Activated CD8-positive, alpha-beta T cell treated with anti-CD3 and anti-CD28 coated beads, Interleukin-2, amount 10 ng/mL, durations not matched to agents 7 days and 5 days (primary cell): Measurements from ENCODE around the gene COX5B. TPM values are rescaled to one million over a fixed set of nuclear protein-coding genes. Genes with fewer than 3 reads are reported as not detected.
A peak's percentile ranks its signal among the peaks of the same experiment; 100 is the strongest.
"Not testable (repeated sequence)": the region's sequence is repeated elsewhere in the genome, so short reads cannot be mapped to it uniquely, and the experiment has no call there.

Experiments
- ATAC-seq: fragments of 150-1000 bp; cut with Tn5 transposase; one replicate; pipeline ENCODE4 v1.10.0; 2021; ENCODE audit warnings: moderate library complexity
- CTCF ChIA-PET: fragments of 350-600 bp; sonication (Branson Sonifier 250); formaldehyde crosslinking; loops from one replicate; lab custom pipeline; 2021; ENCODE audit warnings: antibody characterized with exemption; lab: Charles Lee
- POLR2A ChIA-PET: fragments of 350-600 bp; sonication (Branson Sonifier 250); formaldehyde crosslinking; loops from one replicate; lab custom pipeline; 2021; ENCODE audit warnings: antibody characterized with exemption; lab: Charles Lee
- DNase-seq: peaks from one replicate; pipeline ENCODE4 v3.0.0-alpha.2; 2020
- H3K27ac Mint-ChIP-seq: one replicate; pipeline ENCODE4 v1.8.0; 2021; ENCODE audit warnings: mild to moderate bottlenecking, mixed read lengths
- H3K27me3 Mint-ChIP-seq: one replicate; pipeline ENCODE4 v1.8.0; 2021; ENCODE audit warnings: low read depth, mixed read lengths
- H3K36me3 Mint-ChIP-seq: one replicate; pipeline ENCODE4 v1.8.0; 2021; ENCODE audit warnings: low read depth, mixed read lengths
- H3K4me1 Mint-ChIP-seq: one replicate; pipeline ENCODE4 v1.8.0; 2021; ENCODE audit warnings: low read depth, mixed read lengths
- H3K4me3 Mint-ChIP-seq: one replicate; pipeline ENCODE4 v1.8.0; 2021; ENCODE audit warnings: mild to moderate bottlenecking, mixed read lengths
- H3K9me3 Mint-ChIP-seq: one replicate; pipeline ENCODE4 v1.8.0; 2022; ENCODE audit warnings: mixed read lengths; ENCODE audit not compliant: insufficient read depth
- total RNA-seq, 2 experiments: library from RNA; stranded (reverse); gene quantifications; one replicate each; pipeline ENCODE4 v1.2.3, GENCODE V29; 2021

The COX5B gene
- total RNA-seq, 2 experiments from 2014 or later: 215 to 216 TPM

GRCh38 chr2:97622976-97623375 is 22.9 kb upstream of the COX5B start:
- ATAC-seq, H3K4me3 Mint-ChIP-seq, H3K4me1 Mint-ChIP-seq, H3K27me3 Mint-ChIP-seq, H3K9me3 Mint-ChIP-seq, CTCF ChIA-PET, DNase-seq, H3K36me3 Mint-ChIP-seq, H3K27ac Mint-ChIP-seq, POLR2A ChIA-PET: not testable (repeated sequence)

GRCh38 chr2:97625354-97626048 is 20.4 kb upstream of the COX5B start:
- POLR2A ChIA-PET: not testable (repeated sequence)

GRCh38 chr2:97626049-97626430 is 19.8 kb upstream of the COX5B start:
- DNase-seq, H3K4me3 Mint-ChIP-seq, ATAC-seq, H3K27ac Mint-ChIP-seq, H3K9me3 Mint-ChIP-seq, H3K36me3 Mint-ChIP-seq, H3K4me1 Mint-ChIP-seq, POLR2A ChIA-PET, CTCF ChIA-PET: not testable (repeated sequence)
- peaks cover 11% of the 10 kb centered on the region for H3K27me3 Mint-ChIP-seq

More at GRCh38 chr2:97625354-97626048, 20.4 kb upstream of the COX5B start:
- H3K27ac Mint-ChIP-seq, H3K4me1 Mint-ChIP-seq, H3K9me3 Mint-ChIP-seq, DNase-seq, H3K27me3 Mint-ChIP-seq, ATAC-seq, H3K4me3 Mint-ChIP-seq, CTCF ChIA-PET, H3K36me3 Mint-ChIP-seq: not testable (repeated sequence)

- ChIA-PET CTCF (interaction anchor here (0.8 to 4.2 kb wide), 4 partner anchors 10 to 56 kb away, joined by 4 to 47 read pairs (median 22); partner anchors contain the start of gene ACTR1B), POLR2A (interaction anchor here (11.8 kb wide), 1 partner anchor 18 kb away, joined by 187 read pairs; the partner anchor contains the start of gene ACTR1B)
- peaks cover 17% of the 10 kb centered on the region for H3K4me1 Mint-ChIP-seq
- no peak overlapping the region for H3K4me3 Mint-ChIP-seq
- H3K36me3 Mint-ChIP-seq: peaks cover 22% of the 10 kb centered on the region
- DNase-seq: no peak
- no peak for ATAC-seq
- no peak overlapping the region for H3K27ac Mint-ChIP-seq
- H3K27me3 Mint-ChIP-seq: peaks cover 9% of the 10 kb centered on the region
- H3K9me3 Mint-ChIP-seq: no peaks in the 10 kb centered on the region
These were observed 1.7 kb upstream of the COX5B start for GRCh38 chr2:97644023-97644717.

- CTCF ChIA-PET: interaction anchor here (0.8 to 4.2 kb wide), 9 partner anchors 11 to 103 kb away, joined by 3 to 47 read pairs (median 8); partner anchors contain the start of gene ACTR1B
- Mint-ChIP-seq H3K4me1 (peaks cover 17% of the 10 kb centered on the region), H3K4me3 (peak overlapping the region; percentile 89), H3K27ac (peak overlapping the region; percentile 93), H3K9me3 (no peaks in the 10 kb centered on the region), H3K36me3 (peaks cover 30% of the 10 kb centered on the region), H3K27me3 (peaks cover 2% of the 10 kb centered on the region)
- DNase-seq (no peak), ATAC-seq (peak; percentile 59)
- POLR2A ChIA-PET: interaction anchor here (0.6 to 11.8 kb wide), 20 partner anchors 10 to 1582 kb away, joined by 3 to 187 read pairs (median 6); partner anchors contain the start of genes ACTR1B, ANKRD36B and ZAP70
These were observed 659 bp upstream of the COX5B start for GRCh38 chr2:97645112-97645694.

GRCh38 chr2:97646977-97647376 is 1.1 kb downstream of the COX5B start:
- peaks cover 2% of the 10 kb centered on the region for H3K27me3 Mint-ChIP-seq
- ATAC-seq: no peak
- peaks cover 17% of the 10 kb centered on the region for H3K4me1 Mint-ChIP-seq
- POLR2A ChIA-PET: interaction anchor here (0.7 to 11.8 kb wide), 11 partner anchors 9 to 1582 kb away, joined by 3 to 187 read pairs (median 7); partner anchors contain the start of genes ACTR1B, ANKRD36B and ZAP70
- peak overlapping the region; percentile 89 for H3K4me3 Mint-ChIP-seq
- CTCF ChIA-PET: interaction anchor here (1.3 to 4.2 kb wide), 6 partner anchors 9 to 62 kb away, joined by 4 to 47 read pairs (median 20); partner anchors contain the start of gene ACTR1B
- H3K27ac Mint-ChIP-seq: peak overlapping the region; percentile 93
- no peaks in the 10 kb centered on the region for H3K9me3 Mint-ChIP-seq
- no peak for DNase-seq
- peaks cover 33% of the 10 kb centered on the region for H3K36me3 Mint-ChIP-seq

- no peaks in the 10 kb centered on the region for H3K9me3 Mint-ChIP-seq
- POLR2A ChIA-PET: interaction anchor here (11.8 kb wide), 1 partner anchor 12 kb away, joined by 187 read pairs; the partner anchor contains the start of gene ACTR1B
- no peak overlapping the region for H3K4me3 Mint-ChIP-seq
- DNase-seq (no peak), ATAC-seq (no peak)
- peaks cover 9% of the 10 kb centered on the region for H3K4me1 Mint-ChIP-seq
- H3K27ac Mint-ChIP-seq: no peak overlapping the region
- CTCF ChIA-PET: interaction anchor here (0.8 to 2.7 kb wide), 9 partner anchors 11 to 98 kb away, joined by 3 to 15 read pairs (median 3); partner anchors contain the start of genes ACTR1B and ZAP70
- peaks cover 58% of the 10 kb centered on the region for H3K36me3 Mint-ChIP-seq
- no peaks in the 10 kb centered on the region for H3K27me3 Mint-ChIP-seq
These were observed 5.3 kb downstream of the COX5B start for GRCh38 chr2:97651114-97651513.

- H3K9me3 Mint-ChIP-seq: no peaks in the 10 kb centered on the region
- H3K27me3 Mint-ChIP-seq: no peaks in the 10 kb centered on the region
- H3K36me3 Mint-ChIP-seq: peaks cover 63% of the 10 kb centered on the region
- no peak overlapping the region for H3K27ac Mint-ChIP-seq
- no peak for DNase-seq
- H3K4me3 Mint-ChIP-seq: no peak overlapping the region
- ChIA-PET POLR2A (interaction anchor here (11.8 kb wide), 1 partner anchor 9 kb away, joined by 187 read pairs; the partner anchor contains the start of gene ACTR1B), CTCF (no interaction called here)
- ATAC-seq: no peak
- H3K4me1 Mint-ChIP-seq: no peaks in the 10 kb centered on the region
These were observed 7.6 kb downstream of the COX5B start for GRCh38 chr2:97653473-97653872.

GRCh38 chr2:97653874-97654273 is 8.0 kb downstream of the COX5B start:
- Mint-ChIP-seq H3K4me3 (no peak overlapping the region), H3K36me3 (peaks cover 63% of the 10 kb centered on the region), H3K27ac (no peak overlapping the region), H3K27me3 (no peaks in the 10 kb centered on the region), H3K9me3 (no peaks in the 10 kb centered on the region), H3K4me1 (no peaks in the 10 kb centered on the region)
- DNase-seq: no peak
- POLR2A ChIA-PET: interaction anchor here (11.8 kb wide), 1 partner anchor 9 kb away, joined by 187 read pairs; the partner anchor contains the start of gene ACTR1B
- CTCF ChIA-PET: no interaction called here
- no peak for ATAC-seq

- ChIA-PET POLR2A (interaction anchor here (2.4 to 11.8 kb wide), 2 partner anchors 8 kb away, joined by 13 to 187 read pairs; partner anchors contain the start of genes ACTR1B and COX5B), CTCF (interaction anchor here (0.7 kb wide), 1 partner anchor 9 kb away, joined by 3 read pairs; no protein-coding TSS in a partner anchor)
- Mint-ChIP-seq H3K9me3 (no peaks in the 10 kb centered on the region), H3K27ac (peak overlapping the region; percentile 18), H3K36me3 (peaks cover 59% of the 10 kb centered on the region), H3K27me3 (no peaks in the 10 kb centered on the region), H3K4me1 (no peaks in the 10 kb centered on the region), H3K4me3 (no peak overlapping the region)
- no peak for DNase-seq
- ATAC-seq: no peak
These were observed 8.4 kb downstream of the COX5B start for GRCh38 chr2:97654309-97654708.

GRCh38 chr2:97654791-97655190 is 8.9 kb downstream of the COX5B start:
- ChIA-PET POLR2A (interaction anchor here (2.4 to 11.8 kb wide), 2 partner anchors 8 to 9 kb away, joined by 13 to 187 read pairs; partner anchors contain the start of genes ACTR1B and COX5B), CTCF (interaction anchor here (0.7 kb wide), 1 partner anchor 8 kb away, joined by 3 read pairs; no protein-coding TSS in a partner anchor)
- Mint-ChIP-seq H3K4me3 (no peak overlapping the region), H3K9me3 (no peaks in the 10 kb centered on the region), H3K4me1 (no peaks in the 10 kb centered on the region), H3K27ac (peak overlapping the region; percentile 35), H3K27me3 (no peaks in the 10 kb centered on the region), H3K36me3 (peaks cover 55% of the 10 kb centered on the region)
- ATAC-seq (no peak), DNase-seq (no peak)
